Measurements from ENCODE around the gene KIRREL3. TPM values are rescaled to one million over a fixed set of nuclear protein-coding genes. Genes with fewer than 3 reads are reported as not detected.

KIRREL3 gene
- total and polyA plus RNA-seq, 2 of the 8 experiments (the other 6 are each of a cell fraction or from before 2014, with no cell fraction given), result 0.29 to 0.32 TPM

DNA sequence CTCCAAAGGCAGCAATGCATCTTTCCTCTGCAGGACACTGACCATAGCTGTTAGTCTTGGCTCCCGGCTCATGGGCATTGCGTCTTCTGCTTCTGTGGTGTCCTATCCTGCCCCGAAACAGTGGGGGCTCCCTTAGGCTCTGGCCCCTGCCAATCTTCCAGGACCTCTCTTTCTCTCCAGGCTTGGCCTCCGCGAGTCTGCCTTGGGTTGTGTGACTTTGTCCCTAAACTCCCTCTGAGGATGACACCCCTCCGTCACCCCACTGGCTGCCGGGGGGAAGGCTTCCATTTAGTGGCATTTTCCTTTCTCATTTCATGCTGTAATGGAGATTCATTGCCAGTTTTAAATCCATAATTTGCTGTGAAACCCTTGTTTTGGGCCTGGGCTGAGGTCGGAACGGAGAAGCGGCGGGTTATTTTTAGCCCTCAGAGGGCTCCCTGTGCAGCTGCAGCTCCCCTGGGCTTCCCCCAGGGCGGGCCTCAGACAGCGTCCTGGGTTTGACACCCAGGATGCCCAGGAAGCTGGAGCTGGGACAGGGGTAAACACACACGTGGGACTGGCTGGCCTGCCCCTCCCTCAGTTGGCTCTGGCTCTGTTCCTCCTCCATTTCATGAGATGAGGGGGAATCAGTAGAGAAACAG lies 489.0 kb downstream of the KIRREL3 start:
- Histone ChIP-seq H3K18ac (ENCODE audit: extremely low read depth, low read length) (no peak overlapping the region), H3K4ac (replicated peaks; ENCODE audit: insufficient read length, low read depth, low read length) (no peak overlapping the region), H3K23me2 (ENCODE audit: low read depth, low read length) (no peaks in the 10 kb centered on the region), H2BK12ac (ENCODE audit: low read depth, low read length) (no peak overlapping the region), H4K8ac (ENCODE audit: extremely low read depth, insufficient read depth, low read length) (no peak overlapping the region), H2AK5ac (ENCODE audit: low read depth, low read length) (no peak overlapping the region), H3K27me3 (replicated peaks in 1 of 4; ENCODE audit: control insufficient read depth in 3 of 4, extremely low read depth in 1 of 4, insufficient read depth in 3 of 4, low read length in 3 of 4) (no peaks in the 10 kb centered on the region), H3K4me1 (replicated peaks in 1 of 4; ENCODE audit: control insufficient read depth in 3 of 4, insufficient read depth in 4 of 4, low read length in 3 of 4) (no peaks in the 10 kb centered on the region), H3K23ac (ENCODE audit: insufficient read length) (no peak overlapping the region), H4K91ac (replicated peaks; ENCODE audit: insufficient read length, low read length) (no peak overlapping the region), H3K4me2 (ENCODE audit: insufficient read depth in 1 of 2, low read depth in 2 of 2, low read length in 2 of 2) (no peak overlapping the region), H4K5ac (ENCODE audit: insufficient read length, low read depth, low read length) (no peak overlapping the region), H3K36me3 (ENCODE audit: control insufficient read depth in 2 of 4, insufficient read depth in 4 of 4, low read length in 3 of 4) (no peaks in the 10 kb centered on the region), H2BK20ac (ENCODE audit: low read length) (no peak overlapping the region), H3K4me3 (ENCODE audit: extremely low read depth in 1 of 4, insufficient read depth in 2 of 4, low read depth in 3 of 4, low read length in 4 of 4) (no peak overlapping the region), H3K9me3 (ENCODE audit: insufficient read depth in 2 of 2, low read depth in 1 of 2, low read length in 1 of 2) (peaks cover 2% of the 10 kb centered on the region in 2 experiments; a peak in 1 of 4 replicates), H3K14ac (ENCODE audit: insufficient read length) (no peak overlapping the region), H2BK120ac (replicated peaks; ENCODE audit: low read depth, low read length) (no peak overlapping the region), H2AFZ (ENCODE audit: low read length) (no peak overlapping the region), H2BK15ac (ENCODE audit: low read length) (no peak overlapping the region), H3K79me1 (ENCODE audit: low read depth, low read length) (no peaks in the 10 kb centered on the region), H3K27ac (ENCODE audit: low read depth, low read length) (no peak overlapping the region), H2BK5ac (ENCODE audit: low read depth, low read length) (no peak overlapping the region), H3K79me2 (ENCODE audit: control insufficient read depth in 1 of 2, insufficient read depth in 2 of 2, low read length in 2 of 2) (no peaks in the 10 kb centered on the region), H4K20me1 (replicated peaks in 1 of 2; ENCODE audit: control insufficient read depth in 1 of 2, insufficient read depth in 2 of 2, low read length in 2 of 2) (no peaks in the 10 kb centered on the region), H3K56ac (replicated peaks; ENCODE audit: insufficient read length, low read depth, low read length) (no peak overlapping the region), H3K9ac (replicated peaks in 1 of 4; ENCODE audit: extremely low read depth in 1 of 4, low read depth in 3 of 4, low read length in 3 of 4) (no peak overlapping the region)
- no peak for TF ChIP-seq TEAD4 (IDR thresholded peaks at IDR 0.05; ENCODE audit: low read depth, low read length)
- no peak for TF ChIP-seq MAFK (IDR thresholded peaks at IDR 0.05; ENCODE audit: low read depth, low read length)
- no peak for TF ChIP-seq SAP30 (IDR thresholded peaks at IDR 0.05; ENCODE audit: insufficient read depth, insufficient replicate concordance, low read length)
- no peak for TF ChIP-seq PHF8 (conservative IDR thresholded peaks at IDR 0.05; ENCODE audit: low read depth, low read length)
- TF ChIP-seq, protein P1, sequence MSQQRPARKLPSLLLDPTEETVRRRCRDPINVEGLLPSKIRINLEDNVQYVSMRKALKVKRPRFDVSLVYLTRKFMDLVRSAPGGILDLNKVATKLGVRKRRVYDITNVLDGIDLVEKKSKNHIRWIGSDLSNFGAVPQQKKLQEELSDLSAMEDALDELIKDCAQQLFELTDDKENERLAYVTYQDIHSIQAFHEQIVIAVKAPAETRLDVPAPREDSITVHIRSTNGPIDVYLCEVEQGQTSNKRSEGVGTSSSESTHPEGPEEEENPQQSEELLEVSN (IDR thresholded peaks at IDR 0.05), result no peak
- no peak for TF ChIP-seq TAF1 (IDR thresholded peaks at IDR 0.05; ENCODE audit: low read depth, low read length)
- TF ChIP-seq TAF7 (optimal IDR thresholded peaks at IDR 0.05; ENCODE audit: borderline replicate concordance, low read depth, low read length), result no peak
- TF ChIP-seq TCF12 (IDR thresholded peaks at IDR 0.05; ENCODE audit: low read depth, low read length), result no peak
- TF ChIP-seq CTBP2 (IDR thresholded peaks at IDR 0.05; ENCODE audit: borderline replicate concordance, insufficient read depth, insufficient read length, low read length), result no peak
- TF ChIP-seq SIN3A (conservative IDR thresholded peaks at IDR 0.05 in 1 of 2, IDR thresholded peaks at IDR 0.05 in 1 of 2; ENCODE audit: low read depth in 1 of 2, low read length in 2 of 2), result no peak
- DNase-seq (ENCODE audit: low read depth in 1 of 2, low spot score in 2 of 2) (no peak), FAIRE-seq (no peak)
- CTCF ChIA-PET (ENCODE audit: partially characterized antibody), result interaction anchor here (0.6 to 1.8 kb wide), 7 partner anchors 28 to 134 kb away, joined by 3 to 5 read pairs (median 4); no protein-coding TSS in a partner anchor
- 78% methylated on average over 14 of the region's 14 CpGs; no CpG with 5 or more reads in 1 of the 2 experiments for WGBS, 2 experiments (ENCODE audit: extremely low coverage in 1 of 2, insufficient coverage in 1 of 2, insufficient read length in 1 of 2, insufficient replicate concordance in 2 of 2, low coverage in 1 of 2, low lambda C conversion rate in 2 of 2, missing lambda C conversion rate in 1 of 2)
- POLR2A ChIA-PET (ENCODE audit: partially characterized antibody), result interaction anchor here (0.7 kb wide), 1 partner anchor 50 kb away, joined by 3 read pairs; no protein-coding TSS in a partner anchor

All from H1 (cell line).